HG03045 (cell line): Measurements from ENCODE around the gene PIRT.

Source experiments
- ATAC-seq: cut with Tn5 transposase; IDR thresholded peaks from one replicate; pipeline ENCODE4 v1.9.1; 2021; ENCODE audit warnings: mild to moderate bottlenecking, moderate library complexity; ENCODE audit not compliant: unreplicated experiment

The PIRT gene

DNA sequence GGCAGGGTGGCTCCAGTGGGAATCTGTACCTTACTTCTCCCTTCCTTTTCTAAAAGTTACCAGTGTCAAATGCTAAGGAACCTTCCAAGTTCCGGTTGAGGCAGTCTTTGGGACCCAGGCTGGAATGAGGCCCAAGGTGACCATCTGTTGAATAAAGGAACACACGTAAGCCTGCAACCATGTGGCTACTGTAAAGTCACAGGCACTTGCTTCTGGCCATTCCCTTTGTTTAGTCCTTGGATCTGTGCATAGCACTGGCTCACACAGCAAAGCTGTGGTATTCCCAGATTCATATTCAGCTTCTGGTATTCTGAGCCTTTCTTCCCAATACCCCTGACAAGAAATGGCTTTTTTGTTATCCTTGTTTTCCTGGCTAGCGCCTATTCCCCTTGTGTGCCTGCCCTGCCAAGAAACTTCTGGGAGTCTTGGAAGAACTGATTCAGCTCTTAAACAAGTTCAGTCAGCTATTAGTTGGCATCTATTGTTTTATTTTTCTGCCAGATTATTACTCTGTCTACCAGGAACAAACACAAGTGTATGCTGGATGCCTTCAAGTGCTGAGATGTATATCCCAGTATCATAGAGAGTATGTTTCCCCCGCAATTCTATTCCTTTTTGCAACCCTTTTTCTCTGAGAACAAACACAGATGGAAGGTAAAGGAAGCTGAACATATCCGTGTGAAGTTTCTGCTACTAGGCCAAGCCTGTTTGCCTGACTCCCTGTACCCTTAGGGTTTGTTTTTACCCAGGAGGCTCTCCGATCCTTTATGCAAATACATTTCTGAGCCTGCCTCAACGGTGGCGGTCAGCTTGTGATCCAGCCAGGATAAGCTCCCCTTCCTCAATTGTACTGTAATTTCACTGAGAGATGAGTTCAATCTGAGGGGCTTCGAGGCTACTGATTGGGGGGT lies 47.1 kb downstream of the PIRT start:
- ATAC-seq, result no peak

DNA sequence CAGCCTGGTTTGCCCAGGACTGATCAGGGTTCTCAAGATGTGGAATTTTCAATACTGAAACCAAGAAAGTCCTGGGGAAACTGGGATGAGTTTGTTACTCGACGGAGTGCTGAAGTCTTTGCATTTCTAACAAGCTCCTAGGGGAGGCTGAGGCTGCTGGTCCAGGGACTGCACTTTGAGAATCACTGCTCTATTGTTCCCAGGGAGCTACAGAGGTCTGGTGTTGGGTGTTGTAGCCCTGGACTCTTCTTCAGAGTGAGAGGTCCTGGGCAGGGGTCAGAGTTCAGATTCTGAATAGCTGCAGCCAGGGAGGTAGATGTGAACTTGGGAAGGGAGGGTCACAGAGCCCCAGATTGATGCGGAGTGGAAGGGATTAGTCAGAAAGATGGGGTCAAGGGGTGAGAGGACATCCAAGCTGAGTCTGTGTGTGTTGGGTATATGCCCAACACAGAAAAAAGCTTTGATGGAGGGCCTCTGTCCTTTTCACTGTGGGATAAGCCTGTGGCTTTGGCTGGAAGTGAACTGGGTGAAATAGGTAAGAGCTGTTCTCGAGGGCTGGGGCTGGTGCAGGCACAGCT lies 48.1 kb downstream of the PIRT start:
- ATAC-seq, result no peak

GRCh38 chr17:10787306-10788045 lies 50.4 kb downstream of the PIRT start:
- ATAC-seq, result no peak

DNA sequence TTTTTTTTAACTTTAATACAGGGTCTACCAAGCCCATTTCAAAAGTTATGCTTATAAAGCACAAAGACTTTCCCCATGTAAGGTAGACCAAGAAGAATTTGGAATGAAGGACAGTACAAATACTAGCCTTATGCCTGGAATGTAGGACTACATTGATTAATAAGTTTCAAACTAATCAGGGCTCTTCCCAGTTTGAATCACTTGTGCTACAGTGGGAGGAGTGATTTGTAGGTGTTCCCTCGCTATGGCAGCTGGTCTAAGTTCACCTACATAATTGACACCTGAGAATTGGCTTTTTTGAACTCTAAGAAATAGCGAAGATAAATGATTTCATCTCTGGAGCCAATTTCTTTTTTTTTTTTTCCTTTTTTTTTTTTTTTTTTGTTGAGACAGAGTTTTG lies 52.6 kb downstream of the PIRT start:
- no peak for ATAC-seq

- ATAC-seq, result no peak
Observed at GRCh38 chr17:10779609-10780008, 58.3 kb downstream of the PIRT start.

- ATAC-seq, result no peak
Observed at GRCh38 chr17:10777890-10778289, 60.0 kb downstream of the PIRT start.

- no peak for ATAC-seq
Observed at GRCh38 chr17:10777131-10777807, 60.6 kb downstream of the PIRT start.

DNA sequence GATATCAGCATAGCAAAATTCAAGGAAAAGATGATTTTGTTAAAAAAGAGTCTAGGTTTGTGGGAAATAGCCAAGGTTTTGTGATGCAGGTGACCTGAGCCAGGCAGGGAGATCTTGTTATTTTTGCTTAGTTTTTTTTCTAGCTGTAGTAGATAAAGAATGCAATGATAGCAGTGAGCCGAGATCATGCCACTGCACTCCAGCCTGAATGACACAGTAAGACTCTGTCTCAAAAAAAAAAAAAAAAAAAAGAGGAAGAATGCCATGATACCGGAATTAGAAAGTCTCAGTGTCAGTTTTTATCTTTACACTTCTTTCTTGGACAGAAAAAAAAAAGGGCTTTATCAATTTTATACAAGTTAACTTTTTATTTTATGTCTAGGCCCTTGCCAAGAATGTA lies 61.5 kb downstream of the PIRT start:
- ATAC-seq, result no peak

DNA sequence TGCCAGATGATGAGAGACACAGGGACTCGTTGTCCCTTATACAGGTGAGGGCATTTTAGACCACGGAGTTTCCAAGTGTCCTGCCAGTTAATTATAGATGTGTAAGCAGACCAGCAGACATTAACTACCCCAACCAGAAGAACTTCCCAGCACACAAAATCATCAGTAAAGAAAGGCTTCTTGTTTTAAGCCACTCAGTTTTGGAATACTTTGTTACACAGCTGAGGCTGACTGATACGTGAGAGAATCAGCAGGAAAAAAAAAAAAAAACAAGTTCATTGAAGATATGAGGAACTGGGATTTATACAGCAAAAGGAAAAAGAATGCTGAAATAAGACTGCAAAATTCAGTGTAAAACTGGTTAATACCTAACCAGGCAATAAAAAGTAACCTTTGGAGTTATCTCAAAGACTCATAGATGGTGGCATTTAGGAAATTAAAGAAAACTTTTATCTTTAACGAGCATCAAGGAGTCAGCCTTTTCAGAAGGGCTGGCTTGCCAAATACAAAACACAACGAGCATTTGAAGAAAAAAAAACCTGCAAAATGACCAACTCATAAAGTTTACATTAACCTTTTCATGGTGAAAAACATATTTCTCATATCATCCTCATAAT lies 62.0 kb downstream of the PIRT start:
- no peak for ATAC-seq

- ATAC-seq, result no peak
Observed at GRCh38 chr17:10775058-10775457, 62.8 kb downstream of the PIRT start.

GRCh38 chr17:10773391-10773790 lies 64.5 kb downstream of the PIRT start:
- ATAC-seq, result no peak
